ENCODE data around the gene AFF2. TPM values are rescaled to one million over a fixed set of nuclear protein-coding genes. Genes with fewer than 3 reads are reported as not detected.

The AFF2 gene
- total RNA-seq, 6 donors from 2014 or later: 6.1 to 17.4 (median 9.7) TPM

- TF ChIP-seq POLR2AphosphoS5 (IDR thresholded peaks at IDR 0.05): no peak
- no peak for TF ChIP-seq POLR2A (IDR thresholded peaks at IDR 0.05)
- no peak for TF ChIP-seq EP300 (IDR thresholded peaks at IDR 0.05)
- TF ChIP-seq CTCF (IDR thresholded peaks at IDR 0.05): no peak
- Histone ChIP-seq H3K4me3 (no peak overlapping the region), H3K9me3 (no peaks in the 10 kb centered on the region), H3K4me1 (no peaks in the 10 kb centered on the region), H3K27ac (no peak overlapping the region), H3K27me3 (no peaks in the 10 kb centered on the region), H3K36me3 (no peaks in the 10 kb centered on the region)
- ATAC-seq (ENCODE audit: low FRiP score in 2 of 2) (no peak), DNase-seq (no peak)
- 57 to 81% methylated on average over 9 of the region's 9 CpGs for whole genome bisulfite sequencing, 2 donors
These were observed 365.1 kb downstream of the AFF2 start for GRCh38 chrX:148865277-148866210.

GRCh38 chrX:148867596-148867995, 367.2 kb downstream of the AFF2 start:
- Histone ChIP-seq H3K27me3 (no peaks in the 10 kb centered on the region), H3K4me1 (no peaks in the 10 kb centered on the region), H3K9me3 (no peaks in the 10 kb centered on the region), H3K36me3 (no peaks in the 10 kb centered on the region), H3K4me3 (no peak overlapping the region), H3K27ac (no peak overlapping the region)
- TF ChIP-seq CTCF (IDR thresholded peaks at IDR 0.05) (no peak), POLR2AphosphoS5 (IDR thresholded peaks at IDR 0.05) (no peak), POLR2A (IDR thresholded peaks at IDR 0.05) (no peak), EP300 (IDR thresholded peaks at IDR 0.05) (no peak)
- no peak for ATAC-seq (ENCODE audit: low FRiP score in 2 of 2)
- DNase-seq: no peak
- 90 to 96% methylated on average over 2 of the region's 2 CpGs for WGBS, 2 donors

GRCh38 chrX:148871422-148872160, 371.2 kb downstream of the AFF2 start:
- Histone ChIP-seq H3K4me3 (no peak overlapping the region), H3K4me1 (no peaks in the 10 kb centered on the region), H3K27me3 (no peaks in the 10 kb centered on the region), H3K9me3 (no peaks in the 10 kb centered on the region), H3K36me3 (no peaks in the 10 kb centered on the region), H3K27ac (no peak overlapping the region)
- WGBS, 2 donors: 69 to 81% methylated on average over 7 of the region's 7 CpGs
- TF ChIP-seq POLR2A (IDR thresholded peaks at IDR 0.05) (no peak), EP300 (IDR thresholded peaks at IDR 0.05) (no peak), POLR2AphosphoS5 (IDR thresholded peaks at IDR 0.05) (no peak), CTCF (IDR thresholded peaks at IDR 0.05) (no peak)
- ATAC-seq (ENCODE audit: low FRiP score in 2 of 2) (no peak), DNase-seq (no peak)

GRCh38 chrX:148872161-148872535, 371.7 kb downstream of the AFF2 start:
- no peak overlapping the region for H3K4me3 ChIP-seq
- no peak overlapping the region for H3K27ac ChIP-seq
- no peaks in the 10 kb centered on the region for H3K4me1 ChIP-seq
- H3K36me3 ChIP-seq: no peaks in the 10 kb centered on the region
- DNase-seq (no peak), ATAC-seq (ENCODE audit: low FRiP score in 2 of 2) (no peak)
- TF ChIP-seq POLR2A (IDR thresholded peaks at IDR 0.05): no peak
- TF ChIP-seq CTCF (IDR thresholded peaks at IDR 0.05): no peak
- no peak for TF ChIP-seq POLR2AphosphoS5 (IDR thresholded peaks at IDR 0.05)
- no peak for TF ChIP-seq EP300 (IDR thresholded peaks at IDR 0.05)
- no peaks in the 10 kb centered on the region for H3K9me3 ChIP-seq
- H3K27me3 ChIP-seq: no peaks in the 10 kb centered on the region
- 81 to 87% methylated on average over 1 of the region's 1 CpG for WGBS, 2 donors

All from upper lobe of left lung (tissue), 6 donors.